NT2/D1 (cell line): Measurements from ENCODE around the gene GRAMD4.

ENCODE experiments used
- YY1 ChIP-seq: IDR thresholded peaks from 2 replicates; pipeline ENCODE4 v1.6.1; 2011; ENCODE audit not compliant: insufficient read length, insufficient read depth
- ZNF274 ChIP-seq: IDR thresholded peaks from 2 replicates; pipeline ENCODE4 v1.6.1; 2011; ENCODE audit warnings: mild to moderate bottlenecking, low read depth, low read length

GRCh38 chr22:46674367-46674781 is 54.2 kb downstream of the GRAMD4 start:
- TF ChIP-seq ZNF274 (no peak), YY1 (no peak)
